Measurements from ENCODE around the gene BATF. TPM values are rescaled to one million over a fixed set of nuclear protein-coding genes. Genes with fewer than 3 reads are reported as not detected.

BATF gene
- polyA plus RNA-seq, 4 donors = 0.49 to 1.3 (median 0.98) TPM

GRCh38 chr14:75531660-75532317 is 9.5 kb downstream of the BATF start:
- DNase-seq (ENCODE audit: low read depth in 4 of 4, low spot score in 3 of 4) = no peak

- no peak for DNase-seq (ENCODE audit: low read depth in 4 of 4, low spot score in 3 of 4)
Measured at GRCh38 chr14:75533791-75534555, 11.7 kb downstream of the BATF start.

GRCh38 chr14:75535164-75535898 is 13.1 kb downstream of the BATF start:
- DNase-seq (ENCODE audit: low read depth in 4 of 4, low spot score in 3 of 4) = no peak

- no peak for DNase-seq (ENCODE audit: low read depth in 4 of 4, low spot score in 3 of 4)
Measured at GRCh38 chr14:75537071-75537470, 14.8 kb downstream of the BATF start.

GRCh38 chr14:75539162-75539560 is 16.9 kb downstream of the BATF start:
- DNase-seq (ENCODE audit: low read depth in 4 of 4, low spot score in 3 of 4) = no peak

GRCh38 chr14:75539561-75540478 is 17.6 kb downstream of the BATF start:
- DNase-seq (ENCODE audit: low read depth in 4 of 4, low spot score in 3 of 4) = no peak

- no peak for DNase-seq (ENCODE audit: low read depth in 4 of 4, low spot score in 3 of 4)
Measured at GRCh38 chr14:75540479-75540851, 18.2 kb downstream of the BATF start.

- no peak for DNase-seq (ENCODE audit: low read depth in 4 of 4, low spot score in 3 of 4)
Measured at GRCh38 chr14:75542588-75543091, 20.4 kb downstream of the BATF start.

GRCh38 chr14:75543253-75543652 is 21.0 kb downstream of the BATF start:
- no peak for DNase-seq (ENCODE audit: low read depth in 4 of 4, low spot score in 3 of 4)

- no peak for DNase-seq (ENCODE audit: low read depth in 4 of 4, low spot score in 3 of 4)
Measured at GRCh38 chr14:75543786-75544185, 21.5 kb downstream of the BATF start.

GRCh38 chr14:75545907-75546306 is 23.6 kb downstream of the BATF start:
- DNase-seq (ENCODE audit: low read depth in 4 of 4, low spot score in 3 of 4) = no peak

- DNase-seq (ENCODE audit: low read depth in 4 of 4, low spot score in 3 of 4) = no peak
Measured at GRCh38 chr14:75547552-75548250, 25.4 kb downstream of the BATF start.

GRCh38 chr14:75548544-75548943 is 26.3 kb downstream of the BATF start:
- DNase-seq (ENCODE audit: low read depth in 4 of 4, low spot score in 3 of 4) = no peak

GRCh38 chr14:75549169-75549568 is 26.9 kb downstream of the BATF start:
- no peak for DNase-seq (ENCODE audit: low read depth in 4 of 4, low spot score in 3 of 4)

- no peak for DNase-seq (ENCODE audit: low read depth in 4 of 4, low spot score in 3 of 4)
Measured at GRCh38 chr14:75551021-75551420, 28.8 kb downstream of the BATF start.

- DNase-seq (ENCODE audit: low read depth in 4 of 4, low spot score in 3 of 4) = no peak
Measured at GRCh38 chr14:75553157-75553556, 30.9 kb downstream of the BATF start.

GRCh38 chr14:75553761-75554364 is 31.6 kb downstream of the BATF start:
- DNase-seq (ENCODE audit: low read depth in 4 of 4, low spot score in 3 of 4) = no peak

GRCh38 chr14:75554482-75554881 is 32.2 kb downstream of the BATF start:
- DNase-seq (ENCODE audit: low read depth in 4 of 4, low spot score in 3 of 4) = no peak

- no peak for DNase-seq (ENCODE audit: low read depth in 4 of 4, low spot score in 3 of 4)
Measured at GRCh38 chr14:75558440-75558839, 36.2 kb downstream of the BATF start.

Measured in left renal pelvis (tissue), 4 donors.